WTC11 (cell line): ENCODE data around the gene LTBP3.

Source experiments
- ARID4B ChIP-seq: sonication (generic); formaldehyde crosslinking; IDR thresholded peaks from 2 replicates; pipeline ENCODE4 v1.8.0; 2023; ENCODE audit warnings: missing genetic modification reagents, mild to moderate bottlenecking, borderline replicate concordance
- ATF2 ChIP-seq: sonication (generic); formaldehyde crosslinking; IDR thresholded peaks from 2 replicates; pipeline ENCODE4 v1.8.1; 2022; ENCODE audit warnings: low read depth, missing genetic modification reagents, borderline replicate concordance
- ATF3 ChIP-seq: sonication (generic); formaldehyde crosslinking; conservative IDR thresholded peaks from 2 replicates; pipeline ENCODE4 v1.8.1; 2022; ENCODE audit warnings: mild to moderate bottlenecking, missing genetic modification reagents
- CTCF ChIP-seq: fragments of 200-600 bp; IDR thresholded peaks from 2 replicates; pipeline ENCODE4 v1.8.0; 2022; ENCODE audit warnings: antibody characterized with exemption
- FOXJ3 ChIP-seq: sonication (generic); formaldehyde crosslinking; IDR thresholded peaks from 2 replicates; pipeline ENCODE4 v1.9.0; 2021; ENCODE audit warnings: missing genetic modification reagents, mild to moderate bottlenecking, borderline replicate concordance
- GABPB1 ChIP-seq: sonication (generic); formaldehyde crosslinking; IDR thresholded peaks from 2 replicates; pipeline ENCODE4 v1.8.1; 2023; ENCODE audit warnings: mild to moderate bottlenecking, missing genetic modification reagents
- MAX ChIP-seq: sonication (generic); formaldehyde crosslinking; IDR thresholded peaks from 2 replicates; pipeline ENCODE4 v1.8.0; 2022; ENCODE audit warnings: mild to moderate bottlenecking, missing genetic modification reagents
- NFE2L1 ChIP-seq: sonication (generic); formaldehyde crosslinking; IDR thresholded peaks from 2 replicates; pipeline ENCODE4 v1.8.1; 2023; ENCODE audit warnings: missing genetic modification reagents
- SP1 ChIP-seq: sonication (generic); formaldehyde crosslinking; conservative IDR thresholded peaks from 2 replicates; pipeline ENCODE4 v1.8.1; 2022; ENCODE audit warnings: missing genetic modification reagents
- STAT6 ChIP-seq: sonication (generic); formaldehyde crosslinking; conservative IDR thresholded peaks from 2 replicates; pipeline ENCODE4 v1.8.1; 2023; ENCODE audit warnings: mild to moderate bottlenecking, low read depth, missing genetic modification reagents, moderate library complexity
- TCF7 ChIP-seq: sonication (generic); formaldehyde crosslinking; IDR thresholded peaks from 2 replicates; pipeline ENCODE4 v1.8.0; 2022; ENCODE audit warnings: mild to moderate bottlenecking, low read depth, missing genetic modification reagents, moderate library complexity
- ZNF423 ChIP-seq: fragments of 250-450 bp; sonication (Bioruptor Pico); IDR thresholded peaks from 2 replicates; pipeline ENCODE4 v2.1.2; 2022; ENCODE audit warnings: mild to moderate bottlenecking, moderate library complexity

GRCh38 chr11:65500387-65501185 is 57.6 kb downstream of the LTBP3 start:
- TF ChIP-seq NFE2L1 (CRISPR knock-in tag) (no peak), CTCF (no peak), TCF7 (no peak), ATF3 (CRISPR knock-in tag) (no peak), ZNF423 (CRISPR knock-in tag) (no peak), GABPB1 (CRISPR knock-in tag) (no peak), ARID4B (CRISPR knock-in tag) (peak; percentile 82), ATF2 (CRISPR knock-in tag) (no peak), MAX (CRISPR knock-in tag) (no peak), FOXJ3 (CRISPR knock-in tag) (no peak), SP1 (CRISPR knock-in tag) (no peak), STAT6 (CRISPR knock-in tag) (no peak)
